Keratinocyte (primary cell): ENCODE results near the gene DCUN1D1. TPM values are rescaled to one million over a fixed set of nuclear protein-coding genes. Genes with fewer than 3 reads are reported as not detected.

Source experiments
- DNase-seq: peaks from one replicate; pipeline ENCODE4 v3.0.0-alpha.2; 2011; ENCODE audit warnings: low read depth, missing footprints, low spot score
- FAIRE-seq: peaks from 2 replicates; lab custom pipeline; 2011; peaks lifted over from hg19 to GRCh38; lab: Jason Lieb, UNC
- H2AFZ ChIP-seq: 2 replicates; pipeline ENCODE4 v1.6.0; 2012; ENCODE audit warnings: low read length, control low read depth, inconsistent platforms; ENCODE audit not compliant: control insufficient read depth
- H3K27ac ChIP-seq: 2 replicates; pipeline ENCODE4 v1.5.1; 2011; ENCODE audit warnings: low read length; ENCODE audit not compliant: control insufficient read depth, insufficient read depth
- H3K27me3 ChIP-seq: 3 replicates; pipeline ENCODE4 v1.6.0; 2011; ENCODE audit warnings: low read length; ENCODE audit not compliant: control insufficient read depth, insufficient read depth; ENCODE audit errors: extremely low read depth
- H3K36me3 ChIP-seq, 2 experiments: 2 replicates in 1 of 2; 3 replicates in 1 of 2; pipeline ENCODE4 v1.5.1; 2011; ENCODE audit warnings: low read length in 2 of 2, mild to moderate bottlenecking in 1 of 2; ENCODE audit not compliant: control insufficient read depth in 2 of 2, insufficient read depth in 2 of 2; ENCODE audit errors: extremely low read depth in 1 of 2
- H3K4me1 ChIP-seq: 3 replicates; pipeline ENCODE4 v1.5.1; 2011; ENCODE audit warnings: low read length; ENCODE audit not compliant: control insufficient read depth, insufficient read depth; ENCODE audit errors: extremely low read depth
- H3K4me2 ChIP-seq: 3 replicates; pipeline ENCODE4 v1.6.0; 2011; ENCODE audit warnings: low read depth, low read length; ENCODE audit not compliant: control insufficient read depth, insufficient read depth; ENCODE audit errors: extremely low read depth
- H3K4me3 ChIP-seq, 3 experiments: fragments of 200-600 bp in 1 of 3; sonication (generic) in 1 of 3; 2 replicates in 2 of 3; 3 replicates in 1 of 3; pipeline ENCODE4 v1.5.1; 2011 to 2016; ENCODE audit warnings: low read length in 3 of 3, mild to moderate bottlenecking in 3 of 3, control low read depth in 2 of 3, inconsistent platforms in 1 of 3, low read depth in 1 of 3, mixed read lengths in 1 of 3, mixed run types in 1 of 3, moderate library complexity in 1 of 3; ENCODE audit not compliant: control insufficient read depth in 2 of 3, insufficient read depth in 2 of 3; ENCODE audit errors: extremely low read depth in 1 of 3
- H3K79me2 ChIP-seq: 2 replicates; pipeline ENCODE4 v1.6.0; 2012; ENCODE audit warnings: low read length; ENCODE audit not compliant: control insufficient read depth, insufficient read depth
- H3K9ac ChIP-seq: 3 replicates; pipeline ENCODE4 v1.6.0; 2011; ENCODE audit warnings: low read length; ENCODE audit not compliant: control insufficient read depth, insufficient read depth; ENCODE audit errors: extremely low read depth
- H3K9me1 ChIP-seq: 3 replicates; pipeline ENCODE4 v1.6.0; 2011; ENCODE audit warnings: low read length; ENCODE audit not compliant: control insufficient read depth, insufficient read depth; ENCODE audit errors: extremely low read depth
- H3K9me3 ChIP-seq: 2 replicates; pipeline ENCODE4 v1.5.1; 2012; ENCODE audit warnings: low read depth, low read length; ENCODE audit not compliant: control insufficient read depth
- H4K20me1 ChIP-seq: 3 replicates; pipeline ENCODE4 v1.6.0; 2011; ENCODE audit warnings: low read length; ENCODE audit not compliant: control insufficient read depth, insufficient read depth; ENCODE audit errors: extremely low read depth
- EZH2 ChIP-seq: IDR thresholded peaks from one replicate; pipeline ENCODE4 v1.6.1; 2012; ENCODE audit warnings: inconsistent platforms, mild to moderate bottlenecking, low read length, moderate library complexity
- dilution Hi-C: fragments of 300-500 bp; cut with MboI; formaldehyde crosslinking; loops from one replicate; pipeline ENCODE4 v1.7.0; 2020; ENCODE audit warnings: low sequenced_read_pairs; ENCODE audit not compliant: extremely low pct_ligation_motif_present
- polyA plus RNA-seq, 5 experiments: library from polyadenylated mRNA; depleted of rRNA in 3 of 5; stranded (reverse) in 3 of 5; stranded (forward) in 1 of 5; unstranded in 1 of 5; fragments of >200 nt; gene quantifications; 1 replicate in 1 of 5; 2 replicates in 3 of 5; 3 replicates in 1 of 5; pipeline versions ENCODE4 v1.2.1 to v1.2.3, GENCODE V29; 2011 to 2012; ENCODE audit warnings: missing spikeins in 2 of 5, low read depth in 1 of 5, low replicate concordance in 1 of 5
- TF ChIP-seq, protein P1 (sequence below), 3 experiments: IDR thresholded peaks in 1 of 3; conservative IDR thresholded peaks in 1 of 3; optimal IDR thresholded peaks in 1 of 3; 2 replicates in 2 of 3; 3 replicates in 1 of 3; pipeline versions ENCODE3 to v1.5.1; 2011; ENCODE audit warnings: low read length in 3 of 3, mild to moderate bottlenecking in 3 of 3, moderate library complexity in 2 of 3, control low read depth in 1 of 3, inconsistent platforms in 1 of 3; ENCODE audit not compliant: insufficient read depth in 2 of 3; ENCODE audit errors: extremely low read depth in 1 of 3

DCUN1D1 gene
- polyA plus RNA-seq, 1 donor (not counting 4 experiments of a cell fraction or from before 2014, with no cell fraction given): 30.1 TPM

- H4K20me1 ChIP-seq: no peaks in the 10 kb centered on the region
- H2AFZ ChIP-seq: no peak overlapping the region
- TF ChIP-seq, protein P1, sequence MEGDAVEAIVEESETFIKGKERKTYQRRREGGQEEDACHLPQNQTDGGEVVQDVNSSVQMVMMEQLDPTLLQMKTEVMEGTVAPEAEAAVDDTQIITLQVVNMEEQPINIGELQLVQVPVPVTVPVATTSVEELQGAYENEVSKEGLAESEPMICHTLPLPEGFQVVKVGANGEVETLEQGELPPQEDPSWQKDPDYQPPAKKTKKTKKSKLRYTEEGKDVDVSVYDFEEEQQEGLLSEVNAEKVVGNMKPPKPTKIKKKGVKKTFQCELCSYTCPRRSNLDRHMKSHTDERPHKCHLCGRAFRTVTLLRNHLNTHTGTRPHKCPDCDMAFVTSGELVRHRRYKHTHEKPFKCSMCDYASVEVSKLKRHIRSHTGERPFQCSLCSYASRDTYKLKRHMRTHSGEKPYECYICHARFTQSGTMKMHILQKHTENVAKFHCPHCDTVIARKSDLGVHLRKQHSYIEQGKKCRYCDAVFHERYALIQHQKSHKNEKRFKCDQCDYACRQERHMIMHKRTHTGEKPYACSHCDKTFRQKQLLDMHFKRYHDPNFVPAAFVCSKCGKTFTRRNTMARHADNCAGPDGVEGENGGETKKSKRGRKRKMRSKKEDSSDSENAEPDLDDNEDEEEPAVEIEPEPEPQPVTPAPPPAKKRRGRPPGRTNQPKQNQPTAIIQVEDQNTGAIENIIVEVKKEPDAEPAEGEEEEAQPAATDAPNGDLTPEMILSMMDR (optimal IDR thresholded peaks at IDR 0.05 in 1 of 3, IDR thresholded peaks at IDR 0.05 in 1 of 3, conservative IDR thresholded peaks at IDR 0.05 in 1 of 3; ENCODE audit: extremely low read depth in 1 of 3, insufficient read depth in 2 of 3, low read length in 3 of 3): no peak
- no peak for TF ChIP-seq EZH2
- dilution Hi-C loops: no loop called here
- no peaks in the 10 kb centered on the region for H3K9me3 ChIP-seq
- H3K27me3 ChIP-seq: no peaks in the 10 kb centered on the region
- H3K9me1 ChIP-seq: no peaks in the 10 kb centered on the region
- no peaks in the 10 kb centered on the region for H3K4me1 ChIP-seq
- H3K79me2 ChIP-seq: no peaks in the 10 kb centered on the region
- FAIRE-seq: no peak
- DNase-seq: no peak
- H3K9ac ChIP-seq: no peak overlapping the region
- H3K27ac ChIP-seq: no peak overlapping the region
- no peak overlapping the region for H3K4me2 ChIP-seq
- H3K36me3 ChIP-seq: no peaks in the 10 kb centered on the region
- no peak overlapping the region for H3K4me3 ChIP-seq
Observed at GRCh38 chr3:182986021-182986420, 5.7 kb upstream of the DCUN1D1 start.

DNA sequence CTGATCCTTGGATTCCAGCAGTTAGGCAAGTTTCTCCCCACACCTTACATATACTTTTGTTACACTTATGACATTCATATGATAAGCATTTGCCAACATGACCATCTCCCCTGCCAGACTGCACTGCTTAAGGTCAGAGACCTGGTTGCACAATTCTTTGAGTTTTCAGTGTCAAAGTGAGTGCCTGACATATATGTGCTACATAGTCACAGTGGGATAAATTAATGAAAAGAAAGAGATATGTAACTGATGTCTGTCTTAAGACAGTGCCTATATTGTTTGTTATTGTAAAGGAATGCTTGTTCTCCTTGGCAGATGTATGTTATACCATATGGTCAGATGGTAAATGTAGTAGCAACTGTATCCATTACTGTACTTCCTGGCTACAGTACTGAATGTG lies 3.5 kb upstream of the DCUN1D1 start:
- peaks cover 10% of the 10 kb centered on the region for H3K79me2 ChIP-seq
- no peak overlapping the region for H3K9ac ChIP-seq
- H4K20me1 ChIP-seq: peaks cover 3% of the 10 kb centered on the region
- FAIRE-seq (no peak), DNase-seq (no peak)
- dilution Hi-C loops: no loop called here
- H3K4me1 ChIP-seq: peaks cover 6% of the 10 kb centered on the region
- no peak overlapping the region for H3K4me2 ChIP-seq
- no peak overlapping the region for H3K27ac ChIP-seq
- H3K4me3 ChIP-seq: no peak overlapping the region
- H3K9me3 ChIP-seq: no peaks in the 10 kb centered on the region
- no peaks in the 10 kb centered on the region for H3K9me1 ChIP-seq
- no peaks in the 10 kb centered on the region for H3K27me3 ChIP-seq
- H2AFZ ChIP-seq: no peak overlapping the region
- no peaks in the 10 kb centered on the region for H3K36me3 ChIP-seq
- TF ChIP-seq, protein P1 (optimal IDR thresholded peaks at IDR 0.05 in 1 of 3, IDR thresholded peaks at IDR 0.05 in 1 of 3, conservative IDR thresholded peaks at IDR 0.05 in 1 of 3; ENCODE audit: extremely low read depth in 1 of 3, insufficient read depth in 2 of 3, low read length in 3 of 3): no peak
- TF ChIP-seq EZH2: no peak
